ENCODE data around the gene CPT1A.

Gene CPT1A

GRCh38 chr11:68735646-68736045 is 106.1 kb downstream of the CPT1A start:
- H3K27ac ChIP-seq, result no peak overlapping the region
- no peak for TF ChIP-seq CTCF (conservative IDR thresholded peaks at IDR 0.05)
- no peak for TF ChIP-seq ZFX (IDR thresholded peaks at IDR 0.05)

GRCh38 chr11:68735125-68735524 is 106.6 kb downstream of the CPT1A start:
- no peak overlapping the region for H3K27ac ChIP-seq
- TF ChIP-seq CTCF (conservative IDR thresholded peaks at IDR 0.05) (no peak), ZFX (IDR thresholded peaks at IDR 0.05) (no peak)

- H3K27ac ChIP-seq, result no peak overlapping the region
- no peak for TF ChIP-seq ZFX (IDR thresholded peaks at IDR 0.05)
- no peak for TF ChIP-seq CTCF (conservative IDR thresholded peaks at IDR 0.05)
These were observed 107.6 kb downstream of the CPT1A start for GRCh38 chr11:68734111-68734510.

GRCh38 chr11:68727783-68728182 is 113.9 kb downstream of the CPT1A start:
- no peak overlapping the region for H3K27ac ChIP-seq
- TF ChIP-seq ZFX (IDR thresholded peaks at IDR 0.05), result no peak
- TF ChIP-seq CTCF (conservative IDR thresholded peaks at IDR 0.05), result peak; percentile 21

GRCh38 chr11:68724293-68724692 is 117.4 kb downstream of the CPT1A start:
- H3K27ac ChIP-seq, result no peak overlapping the region
- no peak for TF ChIP-seq CTCF (conservative IDR thresholded peaks at IDR 0.05)
- no peak for TF ChIP-seq ZFX (IDR thresholded peaks at IDR 0.05)

- H3K27ac ChIP-seq, result no peak overlapping the region
- no peak for TF ChIP-seq ZFX (IDR thresholded peaks at IDR 0.05)
- no peak for TF ChIP-seq CTCF (conservative IDR thresholded peaks at IDR 0.05)
These were observed 119.6 kb downstream of the CPT1A start for GRCh38 chr11:68722143-68722542.

GRCh38 chr11:68721075-68721474 is 120.6 kb downstream of the CPT1A start:
- H3K27ac ChIP-seq, result no peak overlapping the region
- TF ChIP-seq ZFX (IDR thresholded peaks at IDR 0.05) (no peak), CTCF (conservative IDR thresholded peaks at IDR 0.05) (no peak)

Data from C4-2B (cell line).